HL-60/S4 treated with phorbol 12-myristate 13-acetate at 8.2 ng/mL for 4 days and 3 days (cell line): Measurements from ENCODE around the gene CDH20.

Source experiments
- in situ Hi-C: fragments of 300-500 bp; cut with MboI; formaldehyde crosslinking; loops from 2 replicates; pipeline ENCODE4 v1.15.0; 2022; ENCODE audit warnings: low sequenced_read_pairs

The CDH20 gene

GRCh38 chr18:61333271-61333745, at the start of gene CDH20:
Gene CDH20 (plus strand): TSS chr18:61333430.
- in situ Hi-C loops = no loop called here

GRCh38 chr18:61284039-61284438, 49.2 kb upstream of the CDH20 start:
- in situ Hi-C loops = no loop called here

GRCh38 chr18:61285777-61286176, 47.5 kb upstream of the CDH20 start:
- in situ Hi-C loops = no loop called here

GRCh38 chr18:61286867-61287266, 46.4 kb upstream of the CDH20 start:
- in situ Hi-C loops = no loop called here

- in situ Hi-C loops = no loop called here
These were observed 42.6 kb upstream of the CDH20 start for GRCh38 chr18:61290616-61291015.

GRCh38 chr18:61292280-61293035, 40.8 kb upstream of the CDH20 start:
- in situ Hi-C loops = no loop called here

GRCh38 chr18:61295153-61295552, 38.1 kb upstream of the CDH20 start:
- in situ Hi-C loops = no loop called here

GRCh38 chr18:61308004-61308403, 25.2 kb upstream of the CDH20 start:
- in situ Hi-C loops = no loop called here

- in situ Hi-C loops = no loop called here
These were observed 24.3 kb upstream of the CDH20 start for GRCh38 chr18:61308795-61309393.

GRCh38 chr18:61322265-61322873, 10.9 kb upstream of the CDH20 start:
- in situ Hi-C loops = no loop called here

- in situ Hi-C loops = no loop called here
These were observed 9.3 kb upstream of the CDH20 start for GRCh38 chr18:61323951-61324350.

GRCh38 chr18:61326407-61326806, 6.8 kb upstream of the CDH20 start:
- in situ Hi-C loops = no loop called here

GRCh38 chr18:61329398-61329797, 3.8 kb upstream of the CDH20 start:
- in situ Hi-C loops = no loop called here

- in situ Hi-C loops = no loop called here
These were observed 2.2 kb upstream of the CDH20 start for GRCh38 chr18:61331051-61331450.

GRCh38 chr18:61333746-61334490, 688 bp downstream of the CDH20 start:
- in situ Hi-C loops = no loop called here

- in situ Hi-C loops = no loop called here
These were observed 1.2 kb downstream of the CDH20 start for GRCh38 chr18:61334491-61334850.

- in situ Hi-C loops = no loop called here
These were observed 1.9 kb downstream of the CDH20 start for GRCh38 chr18:61334951-61335683.

GRCh38 chr18:61335684-61336555, 2.7 kb downstream of the CDH20 start:
- in situ Hi-C loops = no loop called here

GRCh38 chr18:61336766-61337165, 3.5 kb downstream of the CDH20 start:
- in situ Hi-C loops = no loop called here

GRCh38 chr18:61337527-61337926, 4.3 kb downstream of the CDH20 start:
- in situ Hi-C loops = no loop called here
